ENCODE data around the gene MUC15.

GRCh38 chr11:26571861-26572654, at the start of gene MUC15:
- TF ChIP-seq EZH2 (IDR thresholded peaks at IDR 0.05; ENCODE audit: low read depth, unreplicated experiment) (no peak), POLR2AphosphoS5 (IDR thresholded peaks at IDR 0.05; ENCODE audit: low read depth) (no peak), REST (IDR thresholded peaks at IDR 0.05; ENCODE audit: unreplicated experiment) (no peak), ZNF331 (CRISPR knock-in tag; IDR thresholded peaks at IDR 0.05; ENCODE audit: low read depth) (no peak), CREB1 (CRISPR knock-in tag; IDR thresholded peaks at IDR 0.05; ENCODE audit: low read depth) (no peak), JUNB (IDR thresholded peaks at IDR 0.05; ENCODE audit: unreplicated experiment) (no peak), EZH2phosphoT487 (IDR thresholded peaks at IDR 0.05; ENCODE audit: unreplicated experiment) (no peak), NANOG (IDR thresholded peaks at IDR 0.05; ENCODE audit: borderline replicate concordance) (no peak), ZNF114 (CRISPR knock-in tag; IDR thresholded peaks at IDR 0.05) (no peak), STAT1 (IDR thresholded peaks at IDR 0.05; ENCODE audit: unreplicated experiment) (no peak)
- TF ChIP-seq, protein P1, sequence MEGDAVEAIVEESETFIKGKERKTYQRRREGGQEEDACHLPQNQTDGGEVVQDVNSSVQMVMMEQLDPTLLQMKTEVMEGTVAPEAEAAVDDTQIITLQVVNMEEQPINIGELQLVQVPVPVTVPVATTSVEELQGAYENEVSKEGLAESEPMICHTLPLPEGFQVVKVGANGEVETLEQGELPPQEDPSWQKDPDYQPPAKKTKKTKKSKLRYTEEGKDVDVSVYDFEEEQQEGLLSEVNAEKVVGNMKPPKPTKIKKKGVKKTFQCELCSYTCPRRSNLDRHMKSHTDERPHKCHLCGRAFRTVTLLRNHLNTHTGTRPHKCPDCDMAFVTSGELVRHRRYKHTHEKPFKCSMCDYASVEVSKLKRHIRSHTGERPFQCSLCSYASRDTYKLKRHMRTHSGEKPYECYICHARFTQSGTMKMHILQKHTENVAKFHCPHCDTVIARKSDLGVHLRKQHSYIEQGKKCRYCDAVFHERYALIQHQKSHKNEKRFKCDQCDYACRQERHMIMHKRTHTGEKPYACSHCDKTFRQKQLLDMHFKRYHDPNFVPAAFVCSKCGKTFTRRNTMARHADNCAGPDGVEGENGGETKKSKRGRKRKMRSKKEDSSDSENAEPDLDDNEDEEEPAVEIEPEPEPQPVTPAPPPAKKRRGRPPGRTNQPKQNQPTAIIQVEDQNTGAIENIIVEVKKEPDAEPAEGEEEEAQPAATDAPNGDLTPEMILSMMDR (conservative IDR thresholded peaks at IDR 0.05; ENCODE audit: low read depth in 2 of 2), result no peak
- TF ChIP-seq, protein P2, sequence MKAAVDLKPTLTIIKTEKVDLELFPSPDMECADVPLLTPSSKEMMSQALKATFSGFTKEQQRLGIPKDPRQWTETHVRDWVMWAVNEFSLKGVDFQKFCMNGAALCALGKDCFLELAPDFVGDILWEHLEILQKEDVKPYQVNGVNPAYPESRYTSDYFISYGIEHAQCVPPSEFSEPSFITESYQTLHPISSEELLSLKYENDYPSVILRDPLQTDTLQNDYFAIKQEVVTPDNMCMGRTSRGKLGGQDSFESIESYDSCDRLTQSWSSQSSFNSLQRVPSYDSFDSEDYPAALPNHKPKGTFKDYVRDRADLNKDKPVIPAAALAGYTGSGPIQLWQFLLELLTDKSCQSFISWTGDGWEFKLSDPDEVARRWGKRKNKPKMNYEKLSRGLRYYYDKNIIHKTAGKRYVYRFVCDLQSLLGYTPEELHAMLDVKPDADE (IDR thresholded peaks at IDR 0.05), result no peak
- TF ChIP-seq, protein P3, sequence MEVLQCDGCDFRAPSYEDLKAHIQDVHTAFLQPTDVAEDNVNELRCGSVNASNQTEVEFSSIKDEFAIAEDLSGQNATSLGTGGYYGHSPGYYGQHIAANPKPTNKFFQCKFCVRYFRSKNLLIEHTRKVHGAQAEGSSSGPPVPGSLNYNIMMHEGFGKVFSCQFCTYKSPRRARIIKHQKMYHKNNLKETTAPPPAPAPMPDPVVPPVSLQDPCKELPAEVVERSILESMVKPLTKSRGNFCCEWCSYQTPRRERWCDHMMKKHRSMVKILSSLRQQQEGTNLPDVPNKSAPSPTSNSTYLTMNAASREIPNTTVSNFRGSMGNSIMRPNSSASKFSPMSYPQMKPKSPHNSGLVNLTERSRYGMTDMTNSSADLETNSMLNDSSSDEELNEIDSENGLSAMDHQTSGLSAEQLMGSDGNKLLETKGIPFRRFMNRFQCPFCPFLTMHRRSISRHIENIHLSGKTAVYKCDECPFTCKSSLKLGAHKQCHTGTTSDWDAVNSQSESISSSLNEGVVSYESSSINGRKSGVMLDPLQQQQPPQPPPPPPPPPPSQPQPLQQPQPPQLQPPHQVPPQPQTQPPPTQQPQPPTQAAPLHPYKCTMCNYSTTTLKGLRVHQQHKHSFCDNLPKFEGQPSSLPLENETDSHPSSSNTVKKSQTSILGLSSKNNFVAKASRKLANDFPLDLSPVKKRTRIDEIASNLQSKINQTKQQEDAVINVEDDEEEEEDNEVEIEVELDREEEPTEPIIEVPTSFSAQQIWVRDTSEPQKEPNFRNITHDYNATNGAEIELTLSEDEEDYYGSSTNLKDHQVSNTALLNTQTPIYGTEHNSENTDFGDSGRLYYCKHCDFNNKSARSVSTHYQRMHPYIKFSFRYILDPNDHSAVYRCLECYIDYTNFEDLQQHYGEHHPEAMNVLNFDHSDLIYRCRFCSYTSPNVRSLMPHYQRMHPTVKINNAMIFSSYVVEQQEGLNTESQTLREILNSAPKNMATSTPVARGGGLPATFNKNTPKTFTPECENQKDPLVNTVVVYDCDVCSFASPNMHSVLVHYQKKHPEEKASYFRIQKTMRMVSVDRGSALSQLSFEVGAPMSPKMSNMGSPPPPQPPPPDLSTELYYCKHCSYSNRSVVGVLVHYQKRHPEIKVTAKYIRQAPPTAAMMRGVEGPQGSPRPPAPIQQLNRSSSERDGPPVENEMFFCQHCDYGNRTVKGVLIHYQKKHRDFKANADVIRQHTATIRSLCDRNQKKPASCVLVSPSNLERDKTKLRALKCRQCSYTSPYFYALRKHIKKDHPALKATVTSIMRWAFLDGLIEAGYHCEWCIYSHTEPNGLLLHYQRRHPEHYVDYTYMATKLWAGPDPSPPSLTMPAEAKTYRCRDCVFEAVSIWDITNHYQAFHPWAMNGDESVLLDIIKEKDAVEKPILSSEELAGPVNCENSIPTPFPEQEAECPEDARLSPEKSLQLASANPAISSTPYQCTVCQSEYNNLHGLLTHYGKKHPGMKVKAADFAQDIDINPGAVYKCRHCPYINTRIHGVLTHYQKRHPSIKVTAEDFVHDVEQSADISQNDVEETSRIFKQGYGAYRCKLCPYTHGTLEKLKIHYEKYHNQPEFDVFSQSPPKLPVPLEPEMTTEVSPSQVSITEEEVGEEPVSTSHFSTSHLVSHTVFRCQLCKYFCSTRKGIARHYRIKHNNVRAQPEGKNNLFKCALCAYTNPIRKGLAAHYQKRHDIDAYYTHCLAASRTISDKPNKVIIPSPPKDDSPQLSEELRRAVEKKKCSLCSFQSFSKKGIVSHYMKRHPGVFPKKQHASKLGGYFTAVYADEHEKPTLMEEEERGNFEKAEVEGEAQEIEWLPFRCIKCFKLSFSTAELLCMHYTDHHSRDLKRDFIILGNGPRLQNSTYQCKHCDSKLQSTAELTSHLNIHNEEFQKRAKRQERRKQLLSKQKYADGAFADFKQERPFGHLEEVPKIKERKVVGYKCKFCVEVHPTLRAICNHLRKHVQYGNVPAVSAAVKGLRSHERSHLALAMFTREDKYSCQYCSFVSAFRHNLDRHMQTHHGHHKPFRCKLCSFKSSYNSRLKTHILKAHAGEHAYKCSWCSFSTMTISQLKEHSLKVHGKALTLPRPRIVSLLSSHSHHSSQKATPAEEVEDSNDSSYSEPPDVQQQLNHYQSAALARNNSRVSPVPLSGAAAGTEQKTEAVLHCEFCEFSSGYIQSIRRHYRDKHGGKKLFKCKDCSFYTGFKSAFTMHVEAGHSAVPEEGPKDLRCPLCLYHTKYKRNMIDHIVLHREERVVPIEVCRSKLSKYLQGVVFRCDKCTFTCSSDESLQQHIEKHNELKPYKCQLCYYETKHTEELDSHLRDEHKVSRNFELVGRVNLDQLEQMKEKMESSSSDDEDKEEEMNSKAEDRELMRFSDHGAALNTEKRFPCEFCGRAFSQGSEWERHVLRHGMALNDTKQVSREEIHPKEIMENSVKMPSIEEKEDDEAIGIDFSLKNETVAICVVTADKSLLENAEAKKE (CRISPR knock-in tag; IDR thresholded peaks at IDR 0.05), result no peak

Data from GM23338 (cell line).